GM10847 (cell line): ENCODE data around the gene TEX51.

Experiments
- POLR2A ChIP-seq: IDR thresholded peaks from 2 replicates; pipeline ENCODE4 v1.6.1; 2011; ENCODE audit not compliant: insufficient read length; ENCODE audit errors: extremely low read depth

TEX51 gene

DNA sequence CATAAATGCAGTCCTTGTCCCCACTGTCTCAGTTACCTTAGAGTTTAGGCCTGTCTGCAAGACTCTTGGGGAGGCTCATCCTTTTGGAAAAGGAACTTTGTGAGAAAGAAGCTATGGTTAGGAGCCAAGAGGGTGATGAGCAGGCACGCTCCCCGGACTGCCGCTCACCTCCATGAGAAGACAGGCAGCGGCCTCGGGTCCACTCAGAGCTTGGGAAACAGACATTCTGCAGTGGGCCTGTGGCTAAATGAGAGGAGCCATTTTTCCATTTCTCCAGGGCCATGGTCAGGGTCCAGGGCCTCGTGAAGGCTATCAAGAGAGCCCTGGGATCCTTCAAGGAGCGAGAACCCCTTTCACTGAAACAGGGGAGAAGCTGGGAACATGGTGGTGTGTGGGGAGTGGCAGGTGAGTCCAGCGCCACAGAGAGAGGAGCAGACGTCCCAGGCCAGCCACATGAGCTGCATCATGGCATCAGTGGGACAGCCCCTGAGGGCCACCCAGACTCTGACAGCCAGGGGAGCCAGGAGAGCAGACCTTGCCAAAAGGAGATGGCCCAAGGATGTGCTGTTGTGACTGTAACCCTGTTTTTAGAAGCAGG is 4.0 kb upstream of the TEX51 start:
- no peak for TF ChIP-seq POLR2A

DNA sequence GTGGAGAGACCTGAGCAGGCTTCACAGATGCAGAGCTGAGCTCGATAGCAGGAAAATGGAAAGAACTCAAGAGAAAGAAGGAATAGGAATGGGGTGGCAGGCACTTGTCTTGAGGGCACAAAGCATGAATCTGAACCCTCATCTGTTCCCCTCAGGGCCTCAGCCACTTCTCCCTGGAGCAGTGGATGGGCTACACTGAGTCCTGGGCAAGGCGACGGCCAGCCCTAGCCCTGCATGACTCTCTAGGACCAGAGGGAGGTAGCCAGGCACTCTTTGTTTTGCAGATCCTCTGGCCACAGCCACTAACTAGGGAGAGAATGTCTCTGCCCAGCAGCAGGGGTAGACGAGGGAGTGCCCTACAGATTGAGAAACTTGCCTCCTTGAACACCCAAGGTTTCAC is 3.4 kb upstream of the TEX51 start:
- no peak for TF ChIP-seq POLR2A

DNA sequence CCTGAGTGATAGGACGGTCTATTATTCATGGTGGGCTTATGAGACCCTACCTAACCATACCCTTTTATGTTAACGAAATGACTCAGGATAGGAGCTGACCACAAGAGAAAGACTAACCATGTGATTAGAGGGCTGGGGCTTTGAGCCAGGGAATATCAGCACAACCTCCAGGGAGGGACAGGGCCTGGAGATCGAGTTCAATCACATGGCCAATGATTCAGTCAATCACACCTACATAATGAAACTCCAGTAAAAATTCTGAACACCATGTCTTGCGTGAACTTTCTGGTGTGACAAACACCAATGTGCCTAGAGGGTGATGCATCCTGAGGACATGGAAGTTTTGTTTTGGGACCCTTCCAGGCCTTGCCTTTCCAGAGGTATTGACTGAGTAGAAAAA is 2.2 kb upstream of the TEX51 start:
- no peak for TF ChIP-seq POLR2A

DNA sequence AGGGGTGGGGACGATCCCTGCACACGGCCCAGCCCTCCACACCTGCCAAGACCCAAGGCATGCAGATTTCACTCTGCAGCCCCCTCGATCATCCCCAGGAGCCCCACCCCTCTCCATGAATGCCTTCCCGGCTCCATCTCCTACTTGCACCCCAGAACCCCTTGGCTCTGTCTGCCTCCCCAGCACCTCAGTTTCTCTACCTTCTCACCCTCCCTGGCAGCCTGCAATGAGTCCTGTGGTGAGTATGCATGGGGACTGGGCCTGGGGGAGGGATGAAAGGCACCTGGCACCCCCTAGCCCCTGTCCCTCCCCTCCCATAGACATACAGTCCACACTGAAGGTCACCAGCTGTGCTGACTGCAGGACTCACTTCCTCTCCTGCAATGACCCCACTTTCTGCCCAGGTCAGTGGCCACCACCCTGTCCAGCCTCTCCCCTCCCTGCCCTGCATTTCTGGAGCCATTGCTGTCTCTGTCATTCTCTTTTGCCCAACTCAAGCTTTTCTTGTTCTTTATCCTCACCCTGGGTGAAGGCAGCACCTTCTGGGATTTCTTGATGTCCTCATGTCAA is 1.0 kb downstream of the TEX51 start:
- no peak for TF ChIP-seq POLR2A

DNA sequence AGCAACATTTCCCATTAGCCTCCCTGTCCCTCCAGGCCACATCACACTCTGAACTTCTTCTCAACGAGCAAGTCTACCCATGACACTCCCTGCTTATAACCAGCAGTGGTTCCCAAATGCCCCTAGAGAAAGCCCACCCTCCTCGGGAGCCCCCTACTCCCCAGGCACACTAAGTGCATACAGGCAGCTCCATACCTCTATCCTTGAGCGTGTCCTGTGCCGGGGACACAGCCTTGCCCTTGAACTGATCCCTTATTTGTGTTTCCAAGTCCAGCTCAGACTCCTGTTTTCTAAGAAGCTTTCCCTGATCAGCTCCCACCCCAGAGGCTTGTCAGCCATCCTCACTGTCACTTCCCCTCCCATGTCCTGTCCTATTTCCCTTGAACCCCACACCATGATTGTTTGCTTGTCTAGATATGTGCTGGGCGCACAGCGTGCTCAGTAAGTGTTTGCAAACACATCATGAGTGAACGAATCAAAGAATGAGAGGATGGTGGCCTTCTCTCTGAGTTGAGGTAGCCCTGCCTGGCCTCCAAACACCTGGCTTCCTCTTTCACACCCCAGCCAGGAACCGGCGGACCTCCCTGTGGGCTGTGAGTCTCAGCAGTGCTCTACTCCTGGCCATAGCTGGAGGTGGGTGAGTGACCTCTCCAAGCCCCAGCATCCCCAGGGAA is 2.1 kb downstream of the TEX51 start:
- TF ChIP-seq POLR2A, result no peak

DNA sequence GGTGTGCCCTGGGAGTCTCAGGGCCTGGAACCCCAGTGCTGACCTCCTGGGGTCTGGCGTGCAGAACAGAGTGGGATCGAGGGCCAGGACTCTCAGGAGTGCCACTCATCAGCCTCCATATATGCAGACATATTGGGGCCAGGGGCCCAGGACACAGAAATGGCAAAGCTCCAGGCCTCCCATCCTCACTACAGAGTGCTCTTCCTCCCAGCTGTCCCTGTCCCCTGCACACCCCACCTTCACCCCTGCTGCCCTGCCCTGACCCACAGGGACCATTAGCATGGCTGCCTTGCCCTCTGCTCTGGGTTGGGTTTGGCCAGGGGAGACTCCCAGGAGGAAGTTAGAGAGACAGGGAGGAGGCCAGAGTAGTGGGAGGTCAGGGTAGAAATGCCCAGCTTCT is 2.8 kb downstream of the TEX51 start:
- no peak for TF ChIP-seq POLR2A

DNA sequence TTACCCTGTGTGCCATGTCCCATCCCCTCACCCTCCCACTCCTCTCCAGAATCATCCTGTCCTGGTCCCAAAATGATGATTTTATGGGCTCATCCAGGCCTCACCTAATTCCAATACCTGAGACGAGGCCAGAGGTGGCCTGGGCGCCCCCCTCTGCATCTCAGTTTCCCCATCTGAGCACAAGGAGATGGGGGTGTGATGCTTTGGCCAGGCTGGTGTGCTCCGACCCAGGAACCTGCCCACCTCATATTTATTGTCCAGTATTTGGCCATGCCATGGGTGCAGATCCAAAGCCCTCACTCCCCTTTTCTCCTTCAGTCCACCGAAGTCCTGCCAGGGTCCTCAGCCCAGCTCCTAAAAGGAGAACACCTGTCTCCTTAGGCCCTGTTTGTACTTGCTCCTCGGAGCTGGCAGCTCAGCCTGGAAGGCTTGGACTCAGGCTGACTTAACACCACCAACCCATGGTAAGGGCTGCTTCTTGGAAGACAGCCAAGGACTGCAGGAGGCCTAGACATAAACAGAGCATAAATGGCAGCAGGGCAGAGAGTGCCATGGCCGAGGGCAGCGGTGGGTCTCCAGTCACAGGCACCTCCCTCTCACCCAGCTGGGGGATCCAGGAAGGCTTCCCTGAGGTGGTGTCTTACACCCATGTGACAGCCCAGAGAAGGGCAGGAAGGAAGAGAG is 3.6 kb downstream of the TEX51 start:
- TF ChIP-seq POLR2A, result no peak

DNA sequence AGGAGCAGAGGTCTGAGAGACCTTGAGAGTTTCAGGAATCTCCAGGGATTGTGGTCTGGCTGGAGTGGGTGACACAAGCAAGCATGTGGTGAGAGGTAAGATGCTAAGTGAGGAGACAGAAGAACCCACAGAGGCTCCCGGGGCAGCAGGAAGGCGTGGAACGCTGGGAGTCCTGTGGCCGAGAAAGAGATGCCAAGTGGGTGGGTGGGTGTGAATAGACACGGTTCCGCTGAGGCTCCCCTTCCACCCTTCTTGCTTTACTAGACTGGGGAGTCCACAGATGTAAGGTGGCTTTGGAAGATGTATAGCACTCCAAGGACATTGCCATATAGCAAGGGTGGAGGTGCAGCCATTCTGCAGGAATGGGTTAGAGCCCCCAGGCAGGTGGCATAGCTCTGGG is 4.2 kb downstream of the TEX51 start:
- no peak for TF ChIP-seq POLR2A

DNA sequence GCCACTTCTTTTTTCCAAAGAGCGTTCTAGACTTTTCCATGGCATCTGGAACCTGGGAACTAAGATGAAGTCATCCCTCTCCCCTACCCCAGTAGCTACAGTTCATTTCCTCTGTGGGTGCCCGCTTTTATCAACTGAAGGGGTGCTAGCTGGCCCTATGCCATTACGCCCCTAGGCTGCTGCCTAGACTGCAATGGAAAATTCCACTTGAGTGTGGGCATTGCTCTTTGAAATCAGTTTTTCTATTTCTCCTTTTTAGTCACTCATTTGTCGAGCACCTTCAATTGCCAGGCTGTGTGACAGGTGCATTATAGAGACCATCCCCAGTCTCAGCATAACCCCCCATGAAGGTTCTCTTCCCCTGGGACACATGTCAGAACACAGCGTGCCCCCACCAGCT is 7.3 kb downstream of the TEX51 start:
- no peak for TF ChIP-seq POLR2A

DNA sequence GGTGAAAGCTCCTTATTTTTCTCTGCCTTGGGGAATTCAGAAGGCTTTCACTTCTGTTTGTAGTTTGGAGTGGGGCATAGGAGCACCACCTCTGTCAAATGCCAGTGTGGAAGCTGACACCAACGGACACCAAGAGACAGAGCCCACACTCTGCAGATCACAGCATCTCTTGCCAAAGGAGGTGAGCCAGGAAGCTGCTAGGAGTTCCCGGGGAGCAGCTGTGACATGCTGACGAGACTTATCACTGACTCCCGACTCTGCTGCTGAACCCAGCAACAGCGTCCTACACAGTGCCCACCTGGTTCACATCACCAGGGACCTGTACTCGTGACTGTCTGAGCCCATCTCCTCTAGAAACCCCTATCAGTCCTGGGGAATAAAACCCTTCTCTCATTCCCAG is 8.1 kb downstream of the TEX51 start:
- no peak for TF ChIP-seq POLR2A

DNA sequence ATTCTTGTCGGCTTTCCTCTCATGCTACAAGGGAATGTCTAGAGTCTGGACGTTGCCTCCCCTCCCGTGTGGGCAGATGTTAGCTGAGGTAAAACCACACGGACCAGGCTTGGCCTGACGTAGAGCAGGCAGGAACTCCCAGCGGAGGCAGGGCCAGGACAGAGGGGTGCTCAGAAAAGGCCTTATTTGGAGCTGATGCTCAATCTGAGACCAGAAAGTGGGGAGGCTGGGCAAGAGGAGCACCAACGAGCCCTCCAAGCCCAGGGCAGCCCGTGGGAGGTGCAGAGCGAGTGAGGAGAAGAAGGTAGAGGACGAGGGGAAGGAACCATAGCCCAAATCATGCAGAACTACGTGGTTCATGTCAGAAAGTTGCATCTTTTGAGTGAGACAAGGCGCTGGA is 9.0 kb downstream of the TEX51 start:
- TF ChIP-seq POLR2A, result no peak

DNA sequence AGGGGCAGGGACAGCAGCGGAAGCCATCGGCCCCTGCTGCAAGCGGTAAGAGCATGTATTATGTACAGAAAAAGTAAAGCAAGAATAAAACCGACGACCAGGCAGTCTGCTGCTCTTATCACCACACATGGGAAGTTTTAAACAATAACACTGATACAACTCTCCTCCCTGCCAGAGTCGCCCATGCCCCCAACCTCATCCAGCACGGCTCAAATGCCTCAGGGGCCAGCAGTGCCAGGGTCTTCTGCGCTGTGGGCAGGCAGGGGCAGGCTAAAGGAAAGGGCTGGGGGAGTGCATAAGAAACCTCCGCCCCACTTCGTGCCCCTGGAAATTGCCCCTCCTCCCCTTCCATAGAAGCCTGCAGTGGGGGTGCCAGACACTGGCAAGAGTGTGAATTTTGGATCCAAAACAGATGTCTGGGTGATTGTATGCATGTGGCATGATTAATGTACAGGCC is 10.1 kb downstream of the TEX51 start:
- no peak for TF ChIP-seq POLR2A

DNA sequence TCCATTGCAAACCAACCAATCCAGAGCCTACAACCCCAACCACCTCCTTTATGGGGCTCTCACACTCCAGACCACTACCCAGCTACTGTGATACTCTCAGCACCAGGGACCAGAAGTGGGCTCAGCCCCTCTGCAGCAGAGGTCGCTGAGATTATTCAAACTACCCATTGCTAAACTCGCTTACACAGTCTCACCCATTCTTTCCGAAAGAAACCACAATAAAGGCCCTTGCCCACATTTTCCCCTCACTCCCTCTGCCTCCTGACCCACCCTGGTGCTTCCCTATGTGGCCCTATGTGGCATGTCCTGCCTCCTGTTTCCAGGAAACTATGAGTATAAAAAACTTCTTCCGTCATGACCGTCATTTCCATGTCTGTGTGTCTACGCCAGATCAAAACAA is 10.7 kb downstream of the TEX51 start:
- TF ChIP-seq POLR2A, result no peak

DNA sequence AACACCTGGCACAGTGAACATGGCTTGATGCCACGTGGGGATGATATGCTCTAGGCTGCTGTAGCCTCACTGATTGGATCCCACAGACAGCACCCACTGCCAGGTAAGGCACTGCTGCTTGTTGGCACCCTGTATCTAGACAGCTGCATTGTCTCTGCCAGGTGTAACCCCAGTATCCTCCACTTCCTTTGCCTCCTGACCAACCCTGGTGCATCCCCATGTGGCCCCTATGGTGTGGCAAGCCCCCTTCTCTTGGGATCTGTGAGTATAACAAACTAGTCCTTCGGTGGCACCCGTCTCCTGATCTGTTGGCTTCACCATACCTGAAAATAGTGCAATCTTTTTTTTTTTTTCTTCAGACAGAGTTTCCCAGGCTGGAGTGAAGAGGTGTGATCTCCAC is 11.1 kb downstream of the TEX51 start:
- no peak for TF ChIP-seq POLR2A

DNA sequence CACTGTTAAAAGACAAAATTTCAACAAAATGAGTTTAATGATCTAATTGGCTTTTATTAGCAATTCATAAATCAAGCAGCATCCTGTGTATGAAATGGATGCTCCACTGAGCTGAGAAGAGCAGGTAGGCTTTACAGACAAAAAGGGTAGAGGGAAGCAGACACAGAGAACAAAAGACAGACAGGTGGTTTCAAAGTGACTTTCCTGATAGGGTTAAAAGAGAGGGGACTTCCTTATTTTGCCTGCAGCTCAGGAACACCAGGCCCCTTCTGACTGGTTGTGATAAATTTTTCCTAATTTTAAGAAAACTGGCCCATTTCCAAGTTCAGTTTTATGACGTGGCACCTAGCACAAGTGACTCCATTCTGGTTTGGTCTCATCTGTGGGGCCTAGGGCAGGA is 11.9 kb downstream of the TEX51 start:
- no peak for TF ChIP-seq POLR2A

DNA sequence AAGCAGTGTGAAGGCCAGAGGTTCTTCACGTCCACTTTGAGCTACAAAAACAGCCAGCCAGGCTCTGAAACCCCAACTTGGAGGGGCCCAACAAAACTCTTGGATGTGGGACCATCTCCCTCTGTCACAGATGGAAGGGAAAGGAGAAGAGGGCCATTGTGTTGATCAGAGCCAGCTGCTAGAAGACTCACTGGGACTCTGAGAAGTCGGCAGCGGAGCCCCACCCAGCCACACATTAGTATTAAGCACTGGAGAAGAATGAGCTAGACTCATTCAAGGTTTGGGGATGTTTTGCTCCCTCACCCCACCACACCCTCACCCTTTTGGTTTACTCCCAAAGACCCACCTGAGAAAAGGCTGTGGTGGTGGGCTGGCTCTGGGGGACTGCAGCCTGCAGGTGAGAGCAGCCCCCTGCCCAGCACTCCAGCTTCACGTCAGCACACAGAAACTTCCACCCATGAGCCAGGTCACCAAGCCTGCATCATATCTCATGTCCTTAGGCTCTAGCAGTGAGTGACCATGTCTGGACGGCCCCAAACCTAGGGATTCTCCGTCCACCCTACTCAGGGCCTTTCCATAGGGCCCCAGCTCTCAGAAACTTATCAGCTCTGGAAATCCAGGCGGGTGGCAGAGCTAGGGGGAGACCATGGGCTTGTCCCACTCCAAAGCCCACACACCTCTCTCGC is 12.6 kb downstream of the TEX51 start:
- no peak for TF ChIP-seq POLR2A

DNA sequence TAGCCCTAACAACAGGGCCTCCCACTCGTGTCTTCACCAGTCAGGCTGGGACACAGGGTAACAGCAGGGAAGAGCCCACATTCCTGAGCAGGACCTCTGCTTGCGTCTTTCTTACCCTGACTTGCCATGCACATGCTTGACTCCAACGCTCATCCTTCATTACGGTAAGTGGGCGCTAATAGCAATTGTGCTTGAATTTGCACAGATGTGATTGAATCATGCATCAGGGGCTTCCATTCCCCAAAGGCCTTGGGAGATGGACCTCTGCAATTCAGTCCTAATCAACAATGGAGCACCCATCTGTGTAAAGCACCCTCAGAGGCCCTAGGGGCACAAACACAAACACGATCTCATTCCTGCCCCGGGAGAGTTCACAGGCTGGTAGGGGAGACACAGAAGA is 13.5 kb downstream of the TEX51 start:
- no peak for TF ChIP-seq POLR2A
